Spinal cord (tissue), 10 donors: ENCODE measurements around the gene TCF7. TPM values are rescaled to one million over a fixed set of nuclear protein-coding genes. Genes with fewer than 3 reads are reported as not detected.

Source experiments
- DNase-seq, 6 donors: peaks; one replicate each; pipeline versions ENCODE4 v3.0.0 to v3.0.0-alpha.2; 2013 to 2015; ENCODE audit warnings: low spot score in 6 of 6, low read depth in 4 of 6
- H3K27ac ChIP-seq: one replicate; pipeline ENCODE4 v1.5.1; 2013; ENCODE audit warnings: low read depth, low read length, control low read depth
- H3K27me3 ChIP-seq: one replicate; pipeline ENCODE4 v1.6.1; 2013; ENCODE audit warnings: low read length; ENCODE audit not compliant: control insufficient read depth, insufficient read depth
- H3K36me3 ChIP-seq: one replicate; pipeline ENCODE4 v1.6.1; 2013; ENCODE audit warnings: low read length; ENCODE audit not compliant: control insufficient read depth, insufficient read depth
- H3K4me1 ChIP-seq: one replicate; pipeline ENCODE4 v1.6.1; 2013; ENCODE audit warnings: low read length; ENCODE audit not compliant: control insufficient read depth, insufficient read depth
- H3K4me3 ChIP-seq: one replicate; pipeline ENCODE4 v1.5.1; 2013; ENCODE audit warnings: low read depth, low read length, control low read depth
- H3K9me3 ChIP-seq: one replicate; pipeline ENCODE4 v1.6.1; 2013; ENCODE audit warnings: low read length; ENCODE audit not compliant: control insufficient read depth, insufficient read depth
- WGBS: methylation state at CpG from one replicate; pipeline ENCODE4 v1.1.5; 2013; ENCODE audit warnings: missing lambda C conversion rate; ENCODE audit not compliant: insufficient coverage; 5-methylcytosine and 5-hydroxymethylcytosine counted together
- polyA plus RNA-seq, 2 donors: library from polyadenylated mRNA; unstranded; fragments of 120-200 nt; gene quantifications; one replicate each; pipeline ENCODE4 v1.2.1, GENCODE V29; 2013; ENCODE audit not compliant: insufficient read length in 2 of 2
- total RNA-seq, 2 donors: library from RNA; depleted of rRNA in 1 of 2; stranded (reverse); fragments of 120-200 nt in 1 of 2; fragments of >200 nt in 1 of 2; gene quantifications; one replicate each; pipeline versions ENCODE4 v1.2.3 to v1.2.4, GENCODE V29; 2013 to 2014
- donor health status: healthy.

The TCF7 gene
- total and polyA plus RNA-seq, 4 donors: 0.79 to 9.4 (median 6.8) TPM

GRCh38 chr5:134088994-134089560 is 25.4 kb upstream of the TCF7 start:
- H3K4me1 ChIP-seq: no peaks in the 10 kb centered on the region
- no peak overlapping the region for H3K27ac ChIP-seq
- H3K27me3 ChIP-seq: no peaks in the 10 kb centered on the region
- WGBS: 77% methylated on average over 4 of the region's 5 CpGs
- no peak overlapping the region for H3K4me3 ChIP-seq
- DNase-seq: no peak
- H3K36me3 ChIP-seq: no peaks in the 10 kb centered on the region
- no peaks in the 10 kb centered on the region for H3K9me3 ChIP-seq

DNA sequence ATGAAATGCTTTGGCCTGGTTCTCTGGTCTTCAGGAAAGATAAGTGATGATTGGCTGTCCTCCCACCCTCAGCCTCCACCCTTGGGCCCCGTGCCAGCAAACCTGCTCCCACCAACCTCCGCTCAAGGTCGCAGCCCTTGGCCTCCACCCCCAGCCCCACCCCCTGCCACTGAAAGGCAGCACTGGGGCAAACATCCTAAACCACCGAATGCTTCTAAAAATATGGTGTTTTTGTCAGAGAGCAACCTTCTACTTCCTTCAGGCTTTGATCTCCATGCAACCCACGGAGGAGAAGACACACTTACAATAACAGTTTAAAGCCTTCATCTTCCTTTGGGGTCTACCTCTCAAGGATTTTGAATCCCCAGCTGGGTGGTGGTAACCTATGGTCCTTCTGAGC is 24.0 kb upstream of the TCF7 start:
- 78% methylated on average over 3 of the region's 5 CpGs for WGBS
- no peaks in the 10 kb centered on the region for H3K27me3 ChIP-seq
- H3K4me1 ChIP-seq: no peaks in the 10 kb centered on the region
- H3K27ac ChIP-seq: no peak overlapping the region
- no peaks in the 10 kb centered on the region for H3K36me3 ChIP-seq
- no peak for DNase-seq
- no peak overlapping the region for H3K4me3 ChIP-seq
- no peaks in the 10 kb centered on the region for H3K9me3 ChIP-seq

DNA sequence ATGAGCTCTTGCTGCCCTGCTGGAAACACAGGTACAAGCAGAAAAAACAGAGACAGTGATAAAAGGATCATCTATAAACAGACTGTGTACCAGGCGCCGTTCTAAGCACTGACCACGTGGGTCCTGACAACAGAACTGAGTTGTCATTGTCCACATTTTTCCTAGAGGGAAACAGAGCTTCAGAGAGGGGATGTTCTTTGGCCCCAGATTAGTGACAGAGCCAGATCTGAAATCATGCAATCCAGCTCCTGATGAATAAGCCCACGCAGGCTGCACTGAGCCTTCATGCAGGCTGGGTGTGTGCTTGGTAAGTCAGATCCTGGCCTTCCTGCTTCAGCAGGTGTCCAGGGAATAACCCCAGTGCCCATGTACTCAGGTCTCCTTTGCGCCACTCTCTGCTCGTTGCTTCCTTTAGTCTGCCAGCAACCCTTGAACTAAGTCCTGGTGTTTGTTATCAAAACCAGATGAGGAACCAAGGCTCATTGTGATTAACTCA is 22.8 kb upstream of the TCF7 start:
- no peaks in the 10 kb centered on the region for H3K27me3 ChIP-seq
- no peaks in the 10 kb centered on the region for H3K36me3 ChIP-seq
- no peak overlapping the region for H3K27ac ChIP-seq
- WGBS: 66% methylated on average over 6 of the region's 6 CpGs
- H3K4me1 ChIP-seq: peaks cover 5% of the 10 kb centered on the region
- no peak for DNase-seq
- H3K9me3 ChIP-seq: no peaks in the 10 kb centered on the region
- no peak overlapping the region for H3K4me3 ChIP-seq

DNA sequence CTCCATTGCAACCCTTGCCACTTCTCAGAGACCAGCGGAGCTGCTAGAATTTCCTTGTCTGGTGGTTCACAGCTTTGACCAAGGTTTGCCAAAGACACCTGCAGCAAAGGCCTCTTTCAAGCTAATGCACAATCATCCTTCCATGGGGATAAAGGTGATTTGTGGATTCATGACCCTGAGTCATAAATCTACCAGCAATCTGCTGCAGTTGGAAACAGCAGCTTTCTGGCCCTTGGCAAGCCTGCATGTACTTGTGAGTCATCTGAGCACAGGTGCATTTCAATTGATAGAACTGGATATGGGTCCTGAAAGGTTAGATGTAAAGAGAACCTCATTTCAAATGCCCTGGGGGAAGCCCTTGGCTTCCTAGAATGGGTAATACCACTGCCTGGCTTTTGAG is 21.6 kb upstream of the TCF7 start:
- Histone ChIP-seq H3K27ac (no peak overlapping the region), H3K4me1 (peaks cover 14% of the 10 kb centered on the region), H3K36me3 (no peaks in the 10 kb centered on the region), H3K4me3 (no peak overlapping the region), H3K9me3 (no peaks in the 10 kb centered on the region), H3K27me3 (no peaks in the 10 kb centered on the region)
- peak in 1 of 6 donors; percentile 42 for DNase-seq
- no CpG with 5 or more reads among the region's 1 CpG for WGBS

GRCh38 chr5:134093351-134093750 is 21.1 kb upstream of the TCF7 start:
- H3K27me3 ChIP-seq: no peaks in the 10 kb centered on the region
- WGBS: 98% methylated on average over 5 of the region's 5 CpGs
- DNase-seq: no peak
- peaks cover 14% of the 10 kb centered on the region for H3K4me1 ChIP-seq
- H3K4me3 ChIP-seq: no peak overlapping the region
- no peaks in the 10 kb centered on the region for H3K36me3 ChIP-seq
- H3K9me3 ChIP-seq: no peaks in the 10 kb centered on the region
- H3K27ac ChIP-seq: no peak overlapping the region

DNA sequence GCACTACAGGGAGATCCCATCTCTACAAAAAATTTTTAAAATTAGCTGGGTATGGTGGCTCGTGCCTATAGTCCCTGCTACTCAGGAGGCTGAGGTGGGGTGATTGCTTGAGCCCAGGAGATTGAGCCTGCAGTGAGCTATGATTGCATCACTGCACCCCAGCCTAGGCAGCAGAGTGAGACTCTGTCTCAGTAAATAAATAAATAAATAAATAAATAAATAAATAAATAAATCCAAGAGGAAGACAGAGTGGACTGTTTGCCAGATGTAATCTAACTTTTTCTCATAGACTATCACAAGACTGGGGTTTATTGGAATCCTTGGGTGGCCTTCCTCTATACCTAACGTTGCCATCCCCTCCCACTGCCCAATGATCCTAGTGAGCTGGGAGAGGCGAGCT is 19.2 kb upstream of the TCF7 start:
- H3K36me3 ChIP-seq: no peaks in the 10 kb centered on the region
- DNase-seq: no peak
- no peaks in the 10 kb centered on the region for H3K27me3 ChIP-seq
- H3K4me1 ChIP-seq: peaks cover 27% of the 10 kb centered on the region
- WGBS: 80% methylated on average over 2 of the region's 3 CpGs
- H3K4me3 ChIP-seq: no peak overlapping the region
- no peaks in the 10 kb centered on the region for H3K9me3 ChIP-seq
- H3K27ac ChIP-seq: no peak overlapping the region

GRCh38 chr5:134095887-134096589 is 18.4 kb upstream of the TCF7 start:
- WGBS: 78% methylated on average over 6 of the region's 15 CpGs
- H3K4me3 ChIP-seq: no peak overlapping the region
- DNase-seq: no peak
- no peak overlapping the region for H3K27ac ChIP-seq
- no peaks in the 10 kb centered on the region for H3K9me3 ChIP-seq
- no peaks in the 10 kb centered on the region for H3K27me3 ChIP-seq
- H3K36me3 ChIP-seq: no peaks in the 10 kb centered on the region
- H3K4me1 ChIP-seq: peaks cover 34% of the 10 kb centered on the region

GRCh38 chr5:134097211-134097749 is 17.2 kb upstream of the TCF7 start:
- Histone ChIP-seq H3K4me1 (peaks cover 45% of the 10 kb centered on the region), H3K27me3 (peaks cover 2% of the 10 kb centered on the region), H3K9me3 (no peaks in the 10 kb centered on the region), H3K36me3 (no peaks in the 10 kb centered on the region), H3K27ac (no peak overlapping the region), H3K4me3 (no peak overlapping the region)
- 50% methylated on average over 7 of the region's 7 CpGs for WGBS
- peak in 2 of 6 donors; percentile 41 to 62 for DNase-seq

- Histone ChIP-seq H3K27me3 (peaks cover 2% of the 10 kb centered on the region), H3K36me3 (no peaks in the 10 kb centered on the region), H3K27ac (no peak overlapping the region), H3K4me1 (peaks cover 52% of the 10 kb centered on the region), H3K4me3 (no peak overlapping the region), H3K9me3 (no peaks in the 10 kb centered on the region)
- DNase-seq: no peak
- WGBS: 94% methylated on average over 5 of the region's 5 CpGs
Observed at GRCh38 chr5:134098690-134099089, 15.8 kb upstream of the TCF7 start.
